HepG2 (cell line): Measurements from ENCODE around the gene SPIN1. TPM values are rescaled to one million over a fixed set of nuclear protein-coding genes. Genes with fewer than 3 reads are reported as not detected.
A peak's percentile ranks its signal among the peaks of the same experiment; 100 is the strongest.

Experiments
- ATAC-seq: fragments of 200-7000 bp; cut with Tn5 transposase; 3 replicates; pipeline ENCODE4 v1.9.1; 2020; ENCODE audit warnings: mild to moderate bottlenecking, moderate library complexity
- BruUV-seq: library from RNA; stranded (reverse); fragments of 400-500 nt; replicated peaks from 2 replicates; lab custom pipeline; 2021; lab: Mats Ljungman, UMichigan
- CTCF ChIA-PET: fragments of 300-600 bp; formaldehyde crosslinking; extraction: SDS; loops from one replicate; lab custom pipeline; 2021; ENCODE audit warnings: low total read pairs, inconsistent platforms, low intra/inter-chr PET ratio; lab: Yijun Ruan, JAX
- POLR2A ChIA-PET: fragments of 350-600 bp; sonication (Branson Sonifier 250); formaldehyde crosslinking; loops from one replicate; lab custom pipeline; 2020; ENCODE audit warnings: antibody characterized with exemption, inconsistent platforms; lab: Yijun Ruan, JAX
- DNase-seq: peaks from one replicate; pipeline ENCODE4 v3.0.0-alpha.2; 2015; ENCODE audit warnings: low spot score
- FAIRE-seq: peaks from 3 replicates; lab custom pipeline; 2011; peaks lifted over from hg19 to GRCh38; lab: Jason Lieb, UNC
- H2AFZ ChIP-seq: one replicate; pipeline ENCODE4 v1.6.1; 2011; ENCODE audit warnings: low read length, inconsistent platforms
- H3K27ac ChIP-seq: fragments of 300-600 bp; 3 replicates; pipeline ENCODE4 v1.8.0; 2011; ENCODE audit warnings: mixed run types, mild to moderate bottlenecking, mixed read lengths, low read length, inconsistent platforms; ENCODE audit not compliant: insufficient read depth; ENCODE audit errors: extremely low read length
- H3K27me3 ChIP-seq, 2 experiments: fragments of 200-600 bp in 1 of 2; 2 replicates in 1 of 2; 3 replicates in 1 of 2; pipeline versions ENCODE4 v1.6.0 to v1.8.0; 2011; ENCODE audit warnings: low read length in 2 of 2, mild to moderate bottlenecking in 2 of 2, moderate library complexity in 2 of 2, inconsistent platforms in 1 of 2; ENCODE audit not compliant: insufficient read depth in 2 of 2, control insufficient read depth in 1 of 2
- H3K36me3 ChIP-seq, 2 experiments: fragments of 200-600 bp in 1 of 2; replicated peaks in 1 of 2; 2 replicates in 1 of 2; 3 replicates in 1 of 2; pipeline versions ENCODE4 v1.5.1 to v1.8.0; 2011; ENCODE audit warnings: low read length in 2 of 2, inconsistent platforms in 1 of 2; ENCODE audit not compliant: insufficient read depth in 2 of 2, control insufficient read depth in 1 of 2
- H3K4me1 ChIP-seq: 2 replicates; pipeline ENCODE4 v1.5.1; 2012; ENCODE audit warnings: low read length, inconsistent platforms; ENCODE audit not compliant: insufficient read depth
- H3K4me2 ChIP-seq: 2 replicates; pipeline ENCODE4 v1.6.0; 2011; ENCODE audit warnings: low read depth, low read length, inconsistent platforms
- H3K4me3 ChIP-seq, 3 experiments: fragments of 200-600 bp in 1 of 3; sonication (generic), shearing (Covaris generic) in 1 of 3; replicated peaks in 1 of 3; 2 replicates each; pipeline ENCODE4 v1.5.1; 2011 to 2016; ENCODE audit warnings: low read length in 3 of 3, inconsistent platforms in 2 of 3, low read depth in 2 of 3, mild to moderate bottlenecking in 2 of 3, control low read depth in 1 of 3, mixed read lengths in 1 of 3; ENCODE audit not compliant: insufficient read depth in 1 of 3
- H3K79me2 ChIP-seq: one replicate; pipeline ENCODE4 v1.6.1; 2011; ENCODE audit warnings: low read length, inconsistent platforms; ENCODE audit not compliant: insufficient read depth
- H3K9ac ChIP-seq: 2 replicates; pipeline ENCODE4 v1.6.0; 2011; ENCODE audit warnings: mild to moderate bottlenecking, low read depth, low read length, inconsistent platforms; ENCODE audit not compliant: insufficient read depth
- H3K9me3 ChIP-seq: 2 replicates; pipeline ENCODE4 v1.5.1; 2012; ENCODE audit warnings: mild to moderate bottlenecking, low read length
- H4K20me1 ChIP-seq: 2 replicates; pipeline ENCODE4 v1.6.0; 2011; ENCODE audit warnings: inconsistent platforms, mild to moderate bottlenecking, low read length, moderate library complexity; ENCODE audit not compliant: insufficient read depth
- ATF7-NPFF ChIP-seq: sonication (generic); formaldehyde crosslinking; IDR thresholded peaks from 2 replicates; pipeline ENCODE4 v1.8.1; 2023; ENCODE audit warnings: mild to moderate bottlenecking, low read depth, missing genetic modification reagents, moderate library complexity
- FOXJ3 ChIP-seq: sonication (generic); formaldehyde crosslinking; IDR thresholded peaks from 2 replicates; pipeline ENCODE4 v1.4.0; 2020; ENCODE audit warnings: missing genetic modification reagents, mild to moderate bottlenecking, borderline replicate concordance
- HHEX ChIP-seq: IDR thresholded peaks from 2 replicates; pipeline ENCODE4 v1.6.1; 2016; ENCODE audit warnings: control low read depth
- HNF4A ChIP-seq: sonication (generic); formaldehyde crosslinking; IDR thresholded peaks from 2 replicates; pipeline ENCODE4 v1.4.0; 2020; ENCODE audit warnings: missing genetic modification reagents
- MTF1 ChIP-seq: sonication (generic); formaldehyde crosslinking; IDR thresholded peaks from 2 replicates; pipeline ENCODE4 v1.5.0; 2020; ENCODE audit warnings: missing genetic modification reagents
- ZFP91 ChIP-seq: sonication (generic); formaldehyde crosslinking; IDR thresholded peaks from 2 replicates; pipeline ENCODE4 v1.9.0; 2022; ENCODE audit warnings: missing genetic modification reagents, mild to moderate bottlenecking, borderline replicate concordance
- ZNF101 ChIP-seq: sonication (generic); formaldehyde crosslinking; IDR thresholded peaks from 2 replicates; pipeline ENCODE4 v1.4.0; 2020; ENCODE audit warnings: mild to moderate bottlenecking, low read depth, missing genetic modification reagents, borderline replicate concordance
- WGBS: methylation state at CpG from one replicate; pipeline ENCODE4 v1.1.6; 2017; ENCODE audit warnings: low lambda C conversion rate; 5-methylcytosine and 5-hydroxymethylcytosine counted together
- in situ Hi-C: cut with HindIII; loops from 2 replicates; pipeline ENCODE4 v1.10.0; 2017; ENCODE audit warnings: low pct_unique_long_range_greater_than_20kb; ENCODE audit not compliant: extremely low pct_ligation_motif_present
- intact Hi-C: fragments of 100-400 bp; cut with micrococcal nuclease; formaldehyde crosslinking; loops from one replicate; pipeline ENCODE4 v1.10.0; 2022; ENCODE audit not compliant: unreplicated experiment
- polyA plus RNA-seq, 8 experiments: library from polyadenylated mRNA; depleted of rRNA in 3 of 8; stranded (reverse) in 7 of 8; unstranded in 1 of 8; fragments of >200 nt; fragmentation: Illumina TruSeq in 4 of 8; extraction: Trizol in 4 of 8; gene quantifications; 2 replicates each; pipeline versions ENCODE4 v1.2.1 to v1.2.3, GENCODE V29; 2011 to 2016; ENCODE audit warnings: low read depth in 4 of 8, missing spikeins in 1 of 8, mixed read lengths in 1 of 8; ENCODE audit not compliant: insufficient read depth in 1 of 8
- total RNA-seq, 5 experiments: library from RNA; depleted of rRNA; stranded (reverse); fragments of >200 nt; fragmentation: Illumina TruSeq; extraction: Trizol; gene quantifications; 2 replicates each; pipeline ENCODE4 v1.2.3, GENCODE V29; 2016; ENCODE audit warnings: low read depth in 1 of 5
- TF ChIP-seq, protein P1 (sequence below): sonication (generic); formaldehyde crosslinking; IDR thresholded peaks from 2 replicates; pipeline ENCODE4 v1.5.0; 2020; ENCODE audit warnings: mild to moderate bottlenecking, missing genetic modification reagents
- TF ChIP-seq, protein P2 (sequence below): sonication (generic); IDR thresholded peaks from 2 replicates; pipeline ENCODE4 v1.6.1; 2016; ENCODE audit warnings: low read depth, borderline replicate concordance

SPIN1 gene
- total and polyA plus RNA-seq, 2 of the 13 experiments (the other 11 are each of a cell fraction or from before 2014, with no cell fraction given) = 20.0 to 24.3 TPM

GRCh38 chr9:88524911-88525310 lies 136.7 kb downstream of the SPIN1 start (continued):
- no peak for TF ChIP-seq ZFP91
- no peak for TF ChIP-seq ATF7-NPFF (CRISPR knock-in tag)
- no peak for TF ChIP-seq MTF1 (CRISPR knock-in tag)
- TF ChIP-seq, protein P1, sequence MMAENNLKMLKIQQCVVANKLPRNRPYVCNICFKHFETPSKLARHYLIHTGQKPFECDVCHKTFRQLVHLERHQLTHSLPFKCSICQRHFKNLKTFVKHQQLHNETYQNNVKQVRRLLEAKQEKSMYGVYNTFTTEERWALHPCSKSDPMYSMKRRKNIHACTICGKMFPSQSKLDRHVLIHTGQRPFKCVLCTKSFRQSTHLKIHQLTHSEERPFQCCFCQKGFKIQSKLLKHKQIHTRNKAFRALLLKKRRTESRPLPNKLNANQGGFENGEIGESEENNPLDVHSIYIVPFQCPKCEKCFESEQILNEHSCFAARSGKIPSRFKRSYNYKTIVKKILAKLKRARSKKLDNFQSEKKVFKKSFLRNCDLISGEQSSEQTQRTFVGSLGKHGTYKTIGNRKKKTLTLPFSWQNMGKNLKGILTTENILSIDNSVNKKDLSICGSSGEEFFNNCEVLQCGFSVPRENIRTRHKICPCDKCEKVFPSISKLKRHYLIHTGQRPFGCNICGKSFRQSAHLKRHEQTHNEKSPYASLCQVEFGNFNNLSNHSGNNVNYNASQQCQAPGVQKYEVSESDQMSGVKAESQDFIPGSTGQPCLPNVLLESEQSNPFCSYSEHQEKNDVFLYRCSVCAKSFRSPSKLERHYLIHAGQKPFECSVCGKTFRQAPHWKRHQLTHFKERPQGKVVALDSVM (CRISPR knock-in tag) = no peak

- no peaks in the 10 kb centered on the region for H3K79me2 ChIP-seq
- H4K20me1 ChIP-seq = no peaks in the 10 kb centered on the region
- no peaks in the 10 kb centered on the region for H3K36me3 ChIP-seq
- CTCF ChIA-PET = no interaction called here
- no peak overlapping the region for H2AFZ ChIP-seq
- intact Hi-C loops = no loop called here
- no peak overlapping the region for H3K4me2 ChIP-seq
- no TSS peak for BruUV-seq
- H3K9ac ChIP-seq = no peak overlapping the region
- in situ Hi-C loops = no loop called here
- H3K27me3 ChIP-seq = peaks cover 0 to under 1% of the 10 kb centered on the region in 2 experiments; a peak in 1 of 5 replicates
- no peaks in the 10 kb centered on the region for H3K9me3 ChIP-seq
- H3K4me1 ChIP-seq = peaks cover 38% of the 10 kb centered on the region
- no peak overlapping the region for H3K27ac ChIP-seq
- no peak for FAIRE-seq
- ATAC-seq = no peak
- DNase-seq = no peak
- TF ChIP-seq, protein P2, sequence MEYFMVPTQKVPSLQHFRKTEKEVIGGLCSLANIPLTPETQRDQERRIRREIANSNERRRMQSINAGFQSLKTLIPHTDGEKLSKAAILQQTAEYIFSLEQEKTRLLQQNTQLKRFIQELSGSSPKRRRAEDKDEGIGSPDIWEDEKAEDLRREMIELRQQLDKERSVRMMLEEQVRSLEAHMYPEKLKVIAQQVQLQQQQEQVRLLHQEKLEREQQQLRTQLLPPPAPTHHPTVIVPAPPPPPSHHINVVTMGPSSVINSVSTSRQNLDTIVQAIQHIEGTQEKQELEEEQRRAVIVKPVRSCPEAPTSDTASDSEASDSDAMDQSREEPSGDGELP = peak; percentile 86
- TF ChIP-seq HHEX (CRISPR knock-in tag) = no peak
- TF ChIP-seq ZNF101 (CRISPR knock-in tag) = no peak
- no peak for TF ChIP-seq FOXJ3 (CRISPR knock-in tag)
- peak; percentile 57 for TF ChIP-seq HNF4A
- WGBS = 16% methylated on average over 5 of the region's 7 CpGs
- no peak overlapping the region for H3K4me3 ChIP-seq
- POLR2A ChIA-PET = no interaction called here
Measured at GRCh38 chr9:88527618-88528017, 139.4 kb downstream of the SPIN1 start.

Other genes starting within 250 kb of the SPIN1 start
- not detected in 2 replicates for gene SPATA31C2, start 250.0 kb upstream of the SPIN1 start, total RNA-seq (2016; rRNA removed; fragmentation: Illumina TruSeq; extraction: Trizol)
- not detected in 2 replicates for gene SPATA31C2, start 250.0 kb upstream of the SPIN1 start, polyA plus RNA-seq (2011; rRNA removed)
- not detected in 2 replicates for gene NXNL2, start 146.7 kb downstream of the SPIN1 start, total RNA-seq (2016; rRNA removed; fragmentation: Illumina TruSeq; extraction: Trizol)
- gene NXNL2, start 146.7 kb downstream of the SPIN1 start, polyA plus RNA-seq (2011; rRNA removed) = not detected in 2 replicates